Measurements from ENCODE around the gene PJVK.

GRCh38 chr2:178450524-178450773 is 729 bp upstream of the PJVK start:
- TF ChIP-seq ESRRG (CRISPR knock-in tag; IDR thresholded peaks at IDR 0.05) (no peak), PATZ1 (CRISPR knock-in tag; IDR thresholded peaks at IDR 0.05; ENCODE audit: borderline replicate concordance) (no peak), GLIS3 (CRISPR knock-in tag; IDR thresholded peaks at IDR 0.05) (no peak), OSR1 (CRISPR knock-in tag; IDR thresholded peaks at IDR 0.05) (no peak), TOX (CRISPR knock-in tag; IDR thresholded peaks at IDR 0.05; ENCODE audit: borderline replicate concordance) (no peak), RARB (CRISPR knock-in tag; IDR thresholded peaks at IDR 0.05) (no peak), CREB5 (CRISPR knock-in tag; IDR thresholded peaks at IDR 0.05; ENCODE audit: low read depth) (no peak), CSDC2 (CRISPR knock-in tag; IDR thresholded peaks at IDR 0.05) (no peak), TCF4 (CRISPR knock-in tag; IDR thresholded peaks at IDR 0.05; ENCODE audit: borderline replicate concordance) (no peak)
